Glutamatergic neuron (in vitro differentiated cells): ENCODE data around the gene RBAK. TPM values are rescaled to one million over a fixed set of nuclear protein-coding genes. Genes with fewer than 3 reads are reported as not detected.
"Not testable (repeated sequence)": the region's sequence is repeated elsewhere in the genome, so short reads cannot be mapped to it uniquely, and the experiment has no call there.

ENCODE experiments used
- DNase-seq: peaks from one replicate; pipeline ENCODE4 v3.0.0; 2022
- H3K27ac Mint-ChIP-seq: one replicate; pipeline ENCODE4 v1.8.0; 2020; ENCODE audit warnings: mild to moderate bottlenecking, mixed read lengths, inconsistent platforms; ENCODE audit not compliant: unreplicated experiment
- H3K27me3 Mint-ChIP-seq: one replicate; pipeline ENCODE4 v1.8.0; 2020; ENCODE audit warnings: mild to moderate bottlenecking, moderate library complexity, mixed read lengths, inconsistent platforms; ENCODE audit not compliant: unreplicated experiment
- H3K36me3 Mint-ChIP-seq: one replicate; pipeline ENCODE4 v1.8.0; 2020; ENCODE audit warnings: mild to moderate bottlenecking, mixed read lengths, inconsistent platforms; ENCODE audit not compliant: unreplicated experiment
- H3K4me1 Mint-ChIP-seq: one replicate; pipeline ENCODE4 v1.8.0; 2020; ENCODE audit warnings: mild to moderate bottlenecking, low read depth, mixed read lengths, inconsistent platforms; ENCODE audit not compliant: unreplicated experiment
- H3K4me3 Mint-ChIP-seq: one replicate; pipeline ENCODE4 v1.8.0; 2020; ENCODE audit warnings: mild to moderate bottlenecking, mixed read lengths, inconsistent platforms; ENCODE audit not compliant: unreplicated experiment
- H3K9me3 Mint-ChIP-seq: one replicate; pipeline ENCODE4 v1.8.0; 2020; ENCODE audit warnings: mild to moderate bottlenecking, moderate library complexity, mixed read lengths, inconsistent platforms; ENCODE audit not compliant: unreplicated experiment
- total RNA-seq: library from RNA; stranded (reverse); fragmentation: NEBNext Ultra II Directional; extraction: Animal tissue kit (Norgen Biotek cat#: 25700); gene quantifications from one replicate; pipeline ENCODE4 v1.2.1, GENCODE V29; 2021; ENCODE audit not compliant: unreplicated experiment
- TF ChIP-seq, protein P1 (sequence below): fragments of 200-600 bp; sonication (generic); IDR thresholded peaks from one replicate; pipeline ENCODE4 v1.5.0; 2021; ENCODE audit not compliant: partially characterized antibody, unreplicated experiment

Gene RBAK
- total RNA-seq, 1 donor from 2014 or later: 18.0 TPM

DNA sequence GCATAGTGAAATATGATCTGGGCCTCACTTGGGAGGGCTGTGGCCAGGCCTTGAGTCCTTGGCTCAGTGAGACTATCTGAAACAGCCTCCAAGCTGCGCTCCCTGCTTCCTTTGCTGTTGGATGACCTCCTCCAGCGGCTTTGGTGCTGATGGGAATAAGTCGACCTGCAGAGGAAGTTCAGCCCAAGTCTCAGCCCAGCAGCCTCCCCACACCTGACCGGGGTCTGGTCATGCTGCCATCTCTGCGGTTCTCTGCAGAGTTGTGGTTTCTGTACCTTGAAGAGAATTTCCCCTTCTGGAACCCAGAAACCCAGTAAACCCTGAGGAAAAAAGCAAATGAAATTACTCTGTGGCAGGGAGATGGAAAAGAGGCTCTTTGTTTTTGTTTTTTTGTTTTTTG lies 4.6 kb upstream of the RBAK start:
- Mint-ChIP-seq H3K36me3 (peaks cover 3% of the 10 kb centered on the region), H3K27ac (no peak overlapping the region), H3K27me3 (no peaks in the 10 kb centered on the region), H3K4me1 (no peaks in the 10 kb centered on the region), H3K4me3 (no peak overlapping the region), H3K9me3 (peaks cover 10% of the 10 kb centered on the region)
- DNase-seq: no peak
- TF ChIP-seq, protein P1, sequence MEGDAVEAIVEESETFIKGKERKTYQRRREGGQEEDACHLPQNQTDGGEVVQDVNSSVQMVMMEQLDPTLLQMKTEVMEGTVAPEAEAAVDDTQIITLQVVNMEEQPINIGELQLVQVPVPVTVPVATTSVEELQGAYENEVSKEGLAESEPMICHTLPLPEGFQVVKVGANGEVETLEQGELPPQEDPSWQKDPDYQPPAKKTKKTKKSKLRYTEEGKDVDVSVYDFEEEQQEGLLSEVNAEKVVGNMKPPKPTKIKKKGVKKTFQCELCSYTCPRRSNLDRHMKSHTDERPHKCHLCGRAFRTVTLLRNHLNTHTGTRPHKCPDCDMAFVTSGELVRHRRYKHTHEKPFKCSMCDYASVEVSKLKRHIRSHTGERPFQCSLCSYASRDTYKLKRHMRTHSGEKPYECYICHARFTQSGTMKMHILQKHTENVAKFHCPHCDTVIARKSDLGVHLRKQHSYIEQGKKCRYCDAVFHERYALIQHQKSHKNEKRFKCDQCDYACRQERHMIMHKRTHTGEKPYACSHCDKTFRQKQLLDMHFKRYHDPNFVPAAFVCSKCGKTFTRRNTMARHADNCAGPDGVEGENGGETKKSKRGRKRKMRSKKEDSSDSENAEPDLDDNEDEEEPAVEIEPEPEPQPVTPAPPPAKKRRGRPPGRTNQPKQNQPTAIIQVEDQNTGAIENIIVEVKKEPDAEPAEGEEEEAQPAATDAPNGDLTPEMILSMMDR: no peak

DNA sequence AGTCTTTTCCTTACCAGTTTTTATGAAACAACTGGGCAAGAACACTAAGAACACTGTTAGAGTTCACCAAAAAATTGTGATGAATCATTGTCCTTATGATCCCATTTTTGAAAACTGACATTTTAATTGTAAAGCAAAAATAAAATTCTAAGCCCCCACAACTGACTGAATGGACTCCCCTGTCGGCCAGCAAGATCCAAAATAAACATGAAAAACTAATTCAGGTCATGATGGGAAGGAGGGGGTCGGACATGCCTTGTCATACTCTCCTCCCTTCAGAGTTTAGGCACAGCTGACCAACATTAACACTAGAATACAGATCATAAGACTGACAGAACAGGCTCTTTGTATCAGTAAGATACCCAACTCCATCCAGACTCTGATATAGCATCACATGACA lies 2.0 kb upstream of the RBAK start:
- H3K36me3 Mint-ChIP-seq: peaks cover 3% of the 10 kb centered on the region
- DNase-seq: no peak
- no peaks in the 10 kb centered on the region for H3K27me3 Mint-ChIP-seq
- no peak overlapping the region for H3K27ac Mint-ChIP-seq
- H3K9me3 Mint-ChIP-seq: peaks cover 12% of the 10 kb centered on the region
- TF ChIP-seq, protein P1: no peak
- no peak overlapping the region for H3K4me3 Mint-ChIP-seq
- no peaks in the 10 kb centered on the region for H3K4me1 Mint-ChIP-seq

DNA sequence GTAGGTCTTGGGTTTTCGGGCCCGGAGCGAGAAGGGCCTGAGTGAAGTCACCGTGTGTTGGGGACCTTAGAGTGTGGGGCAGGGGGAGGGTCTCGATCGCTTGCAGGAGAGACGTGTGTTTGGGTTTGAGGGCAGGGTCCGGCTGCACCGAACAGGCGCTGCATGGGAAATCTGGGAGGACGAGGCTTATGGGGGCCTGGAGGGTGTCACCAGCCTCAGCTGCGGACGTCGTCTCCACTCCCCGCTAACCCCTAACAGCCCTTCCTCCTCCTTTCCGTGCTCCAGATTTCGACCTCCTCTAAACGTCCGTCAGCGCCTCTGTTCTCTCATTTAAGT lies 705 bp downstream of the RBAK start:
- H3K4me1 Mint-ChIP-seq, H3K27me3 Mint-ChIP-seq, DNase-seq: not testable (repeated sequence)
- H3K9me3 Mint-ChIP-seq: peaks cover 12% of the 10 kb centered on the region
- peaks cover 13% of the 10 kb centered on the region for H3K36me3 Mint-ChIP-seq
- peak overlapping the region; percentile 95 for H3K4me3 Mint-ChIP-seq
- H3K27ac Mint-ChIP-seq: peak overlapping the region; percentile 90

DNA sequence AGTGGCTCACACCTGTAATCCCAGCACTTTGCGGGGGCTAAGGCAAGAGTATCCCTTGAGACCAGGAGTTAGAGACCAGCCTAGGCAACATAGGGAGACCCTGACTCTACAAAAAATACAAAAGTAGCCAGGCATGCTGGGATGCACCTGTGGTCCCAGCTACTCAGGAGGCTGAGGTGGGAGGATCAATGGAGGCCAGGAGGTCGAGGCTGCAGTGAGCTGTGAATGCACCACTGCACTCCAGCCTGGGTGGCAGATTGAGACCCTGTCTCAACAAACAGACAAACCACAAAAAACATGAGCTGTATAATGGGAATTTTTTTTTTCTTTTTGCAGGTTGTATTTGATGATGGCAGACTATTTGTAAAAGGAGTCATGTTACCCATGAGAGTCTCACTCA lies 1.5 kb downstream of the RBAK start:
- peak overlapping the region; percentile 95 for H3K4me3 Mint-ChIP-seq
- not testable (repeated sequence) for H3K4me1 Mint-ChIP-seq, H3K27me3 Mint-ChIP-seq, DNase-seq, H3K27ac Mint-ChIP-seq
- H3K36me3 Mint-ChIP-seq: peaks cover 20% of the 10 kb centered on the region
- peaks cover 12% of the 10 kb centered on the region for H3K9me3 Mint-ChIP-seq

DNA sequence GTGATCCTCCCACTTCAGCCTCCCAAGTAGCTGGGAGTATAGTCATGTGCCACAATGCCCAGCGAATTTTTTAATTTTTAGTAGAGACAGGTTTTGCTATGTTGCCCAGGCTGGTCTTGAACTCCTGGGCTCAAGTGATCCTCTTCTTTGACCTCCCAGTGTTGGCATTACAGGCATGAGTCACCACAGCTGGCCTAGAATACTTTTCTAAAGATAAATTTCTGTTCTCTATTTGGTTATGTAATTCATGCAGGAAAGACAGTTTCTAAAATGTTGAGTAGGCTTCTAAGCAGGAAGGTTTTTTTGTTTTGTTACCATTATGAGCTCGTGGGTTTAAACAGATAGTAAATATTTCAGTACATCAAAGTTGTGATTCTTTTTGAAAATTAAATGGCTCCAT lies 5.0 kb downstream of the RBAK start:
- Mint-ChIP-seq H3K4me1 (peaks cover 1% of the 10 kb centered on the region), H3K9me3 (peaks cover 12% of the 10 kb centered on the region), H3K27me3 (no peaks in the 10 kb centered on the region), H3K27ac (no peak overlapping the region), H3K4me3 (no peak overlapping the region), H3K36me3 (peaks cover 43% of the 10 kb centered on the region)
- no peak for DNase-seq
- TF ChIP-seq, protein P1: no peak

DNA sequence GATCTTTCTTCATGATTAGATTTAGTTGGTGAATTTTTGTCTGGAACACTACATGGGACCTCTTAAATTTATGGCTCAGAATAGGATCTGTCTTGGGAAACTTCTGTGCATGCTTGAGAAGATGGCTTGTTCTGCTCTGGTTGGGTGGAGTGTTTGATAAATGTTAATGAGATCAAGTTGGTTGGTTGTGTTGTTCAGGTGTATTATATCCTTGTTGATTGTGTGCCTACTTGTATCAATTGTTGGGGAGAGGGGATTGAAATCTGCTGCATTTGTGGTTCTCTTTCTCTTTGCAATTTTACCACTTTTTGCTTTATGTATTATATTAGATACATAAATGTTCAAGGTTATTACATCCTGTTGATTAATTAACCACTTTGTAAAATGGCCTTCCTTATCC lies 6.1 kb downstream of the RBAK start:
- not testable (repeated sequence) for H3K27ac Mint-ChIP-seq, H3K27me3 Mint-ChIP-seq, H3K4me1 Mint-ChIP-seq, H3K9me3 Mint-ChIP-seq, DNase-seq, H3K4me3 Mint-ChIP-seq
- H3K36me3 Mint-ChIP-seq: peaks cover 50% of the 10 kb centered on the region

DNA sequence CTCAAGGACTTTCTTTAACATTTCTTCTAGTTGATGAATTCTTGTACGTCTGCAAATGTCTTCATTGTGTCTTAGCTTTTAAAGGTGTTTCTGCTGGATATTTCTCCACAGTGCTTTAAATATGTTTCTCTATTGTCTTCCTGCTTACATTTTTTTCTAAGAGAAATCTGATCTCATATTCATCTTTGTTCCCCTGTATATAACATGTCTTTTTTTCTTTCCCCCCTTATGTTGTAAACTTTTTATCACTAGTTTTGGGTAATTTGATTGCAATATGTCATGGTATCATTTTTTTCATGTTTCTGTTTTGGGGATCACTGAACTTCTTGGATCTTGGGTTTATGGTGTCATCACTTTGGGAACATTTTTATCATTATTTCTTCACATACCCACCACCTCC lies 7.5 kb downstream of the RBAK start:
- H3K27ac Mint-ChIP-seq: no peak overlapping the region
- peaks cover 9% of the 10 kb centered on the region for H3K9me3 Mint-ChIP-seq

More for the DNA sequence above, 7.5 kb downstream of the RBAK start:
- Mint-ChIP-seq H3K36me3 (peaks cover 61% of the 10 kb centered on the region), H3K4me1 (peaks cover 1% of the 10 kb centered on the region), H3K27me3 (no peaks in the 10 kb centered on the region), H3K4me3 (no peak overlapping the region)
- DNase-seq: no peak
- TF ChIP-seq, protein P1: no peak
